Hepatocyte (in vitro differentiated cells): ENCODE results near the gene RNF169. TPM values are rescaled to one million over a fixed set of nuclear protein-coding genes. Genes with fewer than 3 reads are reported as not detected.

Experiments used
- DNase-seq: peaks from one replicate; pipeline ENCODE4 v3.0.0-alpha.2; 2016; ENCODE audit warnings: low spot score
- H2AFZ ChIP-seq: fragments of 200-600 bp; sonication (generic); 2 replicates; pipeline ENCODE4 v1.6.0; 2016; ENCODE audit warnings: antibody characterized with exemption, mild to moderate bottlenecking
- H3K27ac ChIP-seq: fragments of 200-600 bp; sonication (generic); 2 replicates; pipeline ENCODE4 v1.5.1; 2016; ENCODE audit warnings: mild to moderate bottlenecking
- H3K27me3 ChIP-seq: fragments of 200-600 bp; sonication (generic); 2 replicates; pipeline ENCODE4 v1.6.1; 2016
- H3K36me3 ChIP-seq: fragments of 200-600 bp; sonication (generic); replicated peaks from 2 replicates; pipeline ENCODE4 v1.5.1; 2016; ENCODE audit warnings: low read depth; ENCODE audit not compliant: insufficient read depth
- H3K4me1 ChIP-seq: fragments of 200-600 bp; sonication (generic); 2 replicates; pipeline ENCODE4 v1.5.1; 2016; ENCODE audit warnings: mild to moderate bottlenecking, moderate library complexity; ENCODE audit not compliant: insufficient read depth
- H3K4me2 ChIP-seq: fragments of 200-600 bp; sonication (generic); 2 replicates; pipeline ENCODE4 v1.6.0; 2016
- H3K4me3 ChIP-seq: fragments of 200-600 bp; sonication (generic); 2 replicates; pipeline ENCODE4 v1.5.1; 2016; ENCODE audit warnings: mild to moderate bottlenecking
- H3K79me2 ChIP-seq: fragments of 200-600 bp; sonication (generic); 2 replicates; pipeline ENCODE4 v1.6.0; 2017; ENCODE audit warnings: mild to moderate bottlenecking
- H3K9me2 ChIP-seq: fragments of 200-600 bp; sonication (generic); replicated peaks from 2 replicates; pipeline ENCODE4 v1.6.0; 2017; ENCODE audit warnings: mild to moderate bottlenecking; ENCODE audit not compliant: insufficient read depth
- H3K9me3 ChIP-seq: fragments of 200-600 bp; sonication (generic); 2 replicates; pipeline ENCODE4 v1.5.1; 2016; ENCODE audit warnings: low read depth, mild to moderate bottlenecking
- H4K20me1 ChIP-seq: fragments of 200-600 bp; sonication (generic); 2 replicates; pipeline ENCODE4 v1.6.0; 2016; ENCODE audit warnings: mild to moderate bottlenecking; ENCODE audit not compliant: insufficient read depth, poor library complexity, severe bottlenecking
- EZH2 ChIP-seq: fragments of 200-600 bp; sonication (generic); IDR thresholded peaks from 2 replicates; pipeline ENCODE4 v1.6.1; 2016; ENCODE audit warnings: antibody characterized with exemption, mild to moderate bottlenecking, borderline replicate concordance
- EZH2phosphoT487 ChIP-seq: fragments of 200-600 bp; sonication (generic); IDR thresholded peaks from one replicate; pipeline ENCODE4 v1.6.1; 2018; ENCODE audit warnings: antibody characterized with exemption, mild to moderate bottlenecking, low read depth, moderate library complexity; ENCODE audit not compliant: unreplicated experiment, severe bottlenecking
- WGBS: methylation state at CpG from one replicate; pipeline ENCODE4 v1.1.6; 2016; ENCODE audit warnings: low lambda C conversion rate; ENCODE audit errors: missing lambda C conversion rate; 5-methylcytosine and 5-hydroxymethylcytosine counted together
- polyA plus RNA-seq: library from polyadenylated mRNA; unstranded; fragments of >200 nt; fragmentation: Nextera tagmentation; extraction: Ambion mirVana; gene quantifications from 2 replicates; pipeline ENCODE4 v1.2.1, GENCODE V29; 2016
- total RNA-seq: library from RNA; depleted of rRNA; stranded (reverse); fragments of >200 nt; gene quantifications from 2 replicates; pipeline ENCODE4 v1.2.3, GENCODE V29; 2014
- TF ChIP-seq, protein P1 (sequence below): fragments of 200-600 bp; sonication (generic); IDR thresholded peaks from 2 replicates; pipeline ENCODE4 v1.5.1; 2016; ENCODE audit warnings: antibody characterized with exemption, mild to moderate bottlenecking; ENCODE audit not compliant: poor library complexity

RNF169 gene
- total and polyA plus RNA-seq, 2 experiments from 2014 or later = 2.4 to 18.8 TPM

DNA sequence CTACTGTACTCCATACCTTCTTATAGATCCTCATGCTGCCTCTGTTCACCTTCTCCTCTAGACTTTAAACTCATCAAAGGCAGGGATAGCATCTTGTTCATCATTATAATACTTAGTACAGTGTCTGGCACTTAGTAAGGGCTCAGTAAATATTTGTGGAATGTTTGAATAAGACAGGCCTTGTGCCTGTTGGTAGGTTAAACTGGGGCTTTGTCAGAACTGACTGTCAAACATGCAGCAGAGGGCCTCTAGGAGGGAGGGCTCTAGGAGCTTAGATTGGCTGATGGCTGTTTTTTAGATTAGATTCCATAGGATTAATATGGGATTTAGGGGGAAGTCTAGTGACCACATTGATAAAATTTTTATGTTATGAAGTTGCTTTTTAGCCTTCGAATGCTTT, 70.8 kb downstream of the RNF169 start:
- 59% methylated on average over 1 of the region's 1 CpG for WGBS
- Histone ChIP-seq H2AFZ (no peak overlapping the region), H4K20me1 (no peaks in the 10 kb centered on the region), H3K79me2 (peaks cover 2% of the 10 kb centered on the region), H3K36me3 (peaks cover 8% of the 10 kb centered on the region), H3K4me2 (no peak overlapping the region), H3K27me3 (no peaks in the 10 kb centered on the region), H3K4me3 (no peak overlapping the region), H3K9me3 (peaks cover 11% of the 10 kb centered on the region), H3K4me1 (no peaks in the 10 kb centered on the region), H3K9me2 (no peaks in the 10 kb centered on the region), H3K27ac (peak overlapping the region; percentile 11)
- no peak for TF ChIP-seq EZH2phosphoT487
- TF ChIP-seq, protein P1, sequence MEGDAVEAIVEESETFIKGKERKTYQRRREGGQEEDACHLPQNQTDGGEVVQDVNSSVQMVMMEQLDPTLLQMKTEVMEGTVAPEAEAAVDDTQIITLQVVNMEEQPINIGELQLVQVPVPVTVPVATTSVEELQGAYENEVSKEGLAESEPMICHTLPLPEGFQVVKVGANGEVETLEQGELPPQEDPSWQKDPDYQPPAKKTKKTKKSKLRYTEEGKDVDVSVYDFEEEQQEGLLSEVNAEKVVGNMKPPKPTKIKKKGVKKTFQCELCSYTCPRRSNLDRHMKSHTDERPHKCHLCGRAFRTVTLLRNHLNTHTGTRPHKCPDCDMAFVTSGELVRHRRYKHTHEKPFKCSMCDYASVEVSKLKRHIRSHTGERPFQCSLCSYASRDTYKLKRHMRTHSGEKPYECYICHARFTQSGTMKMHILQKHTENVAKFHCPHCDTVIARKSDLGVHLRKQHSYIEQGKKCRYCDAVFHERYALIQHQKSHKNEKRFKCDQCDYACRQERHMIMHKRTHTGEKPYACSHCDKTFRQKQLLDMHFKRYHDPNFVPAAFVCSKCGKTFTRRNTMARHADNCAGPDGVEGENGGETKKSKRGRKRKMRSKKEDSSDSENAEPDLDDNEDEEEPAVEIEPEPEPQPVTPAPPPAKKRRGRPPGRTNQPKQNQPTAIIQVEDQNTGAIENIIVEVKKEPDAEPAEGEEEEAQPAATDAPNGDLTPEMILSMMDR = no peak
- TF ChIP-seq EZH2 = no peak
- no peak for DNase-seq

DNA sequence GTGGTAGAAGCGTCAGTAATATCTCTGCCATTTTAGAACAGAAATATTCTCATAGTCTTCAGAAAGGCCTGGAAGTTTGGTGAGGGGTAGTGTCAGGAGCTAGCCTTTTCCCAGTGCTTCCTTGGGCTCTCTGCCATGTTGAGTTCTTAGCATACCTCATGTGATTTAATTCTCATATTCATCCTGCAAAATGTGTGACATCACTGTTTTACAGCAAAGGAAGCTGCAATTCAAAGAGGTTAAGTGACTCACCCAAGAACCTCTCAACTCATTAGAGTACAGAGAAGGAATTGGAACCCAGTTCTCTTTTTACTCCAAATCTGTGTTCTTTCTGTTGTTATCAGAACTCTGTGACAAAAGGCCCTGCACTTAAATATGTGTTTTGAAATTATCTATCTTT, 72.1 kb downstream of the RNF169 start:
- Histone ChIP-seq H4K20me1 (no peaks in the 10 kb centered on the region), H3K36me3 (peaks cover 10% of the 10 kb centered on the region), H3K9me2 (no peaks in the 10 kb centered on the region), H3K79me2 (no peaks in the 10 kb centered on the region), H2AFZ (no peak overlapping the region), H3K4me3 (no peak overlapping the region), H3K27ac (no peak overlapping the region), H3K4me2 (no peak overlapping the region), H3K27me3 (no peaks in the 10 kb centered on the region), H3K9me3 (peaks cover 19% of the 10 kb centered on the region), H3K4me1 (no peaks in the 10 kb centered on the region)
- no peak for TF ChIP-seq EZH2
- TF ChIP-seq EZH2phosphoT487 = no peak
- TF ChIP-seq, protein P1 = no peak
- DNase-seq = no peak
- 91% methylated on average over 1 of the region's 1 CpG for WGBS

DNA sequence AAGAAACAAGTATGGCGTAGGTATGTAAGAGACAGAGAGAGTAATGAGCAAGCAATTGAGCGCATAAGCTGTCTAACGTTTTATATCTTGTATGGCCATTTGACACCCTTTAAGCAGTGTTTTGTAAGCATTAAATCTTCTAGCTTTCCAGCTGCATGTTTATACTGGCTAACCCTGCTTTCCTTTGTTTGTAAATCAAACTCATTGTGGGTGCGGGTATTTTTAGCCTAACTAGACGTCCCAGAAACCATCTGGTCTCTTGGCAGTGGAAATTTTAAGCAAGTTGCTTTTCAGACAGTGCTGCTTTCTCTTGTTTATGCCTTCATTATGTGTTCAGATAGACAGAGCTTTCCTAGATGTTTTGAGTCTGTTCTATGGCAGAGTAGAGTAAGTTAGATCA, 73.5 kb downstream of the RNF169 start:
- TF ChIP-seq EZH2phosphoT487 (no peak), EZH2 (no peak)
- TF ChIP-seq, protein P1 = no peak
- H3K27ac ChIP-seq = peak overlapping the region; percentile 24
- H3K36me3 ChIP-seq = peaks cover 13% of the 10 kb centered on the region
- H3K4me3 ChIP-seq = no peak overlapping the region
- no peaks in the 10 kb centered on the region for H3K27me3 ChIP-seq
- H3K4me2 ChIP-seq = no peak overlapping the region
- DNase-seq = no peak
- 76% methylated on average over 5 of the region's 5 CpGs for WGBS
- no peak overlapping the region for H2AFZ ChIP-seq
- H3K9me3 ChIP-seq = peaks cover 26% of the 10 kb centered on the region
- no peaks in the 10 kb centered on the region for H3K9me2 ChIP-seq
- H4K20me1 ChIP-seq = no peaks in the 10 kb centered on the region
- H3K4me1 ChIP-seq = no peaks in the 10 kb centered on the region
- no peaks in the 10 kb centered on the region for H3K79me2 ChIP-seq
